Measurements from ENCODE around the gene SPTLC3.

Gene SPTLC3

GRCh38 chr20:13166437-13166836 is 157.7 kb downstream of the SPTLC3 start:
- no peaks in the 10 kb centered on the region for H3K4me1 Mint-ChIP-seq (ENCODE audit: low read depth)
- no peaks in the 10 kb centered on the region for H3K36me3 Mint-ChIP-seq (ENCODE audit: low read depth)

GRCh38 chr20:13169086-13169485 is 160.3 kb downstream of the SPTLC3 start:
- no peak overlapping the region for H3K4me3 Mint-ChIP-seq
- H3K27ac Mint-ChIP-seq: no peak overlapping the region
- intact Hi-C loops (cut with micrococcal nuclease): no loop called here
- H3K36me3 Mint-ChIP-seq (ENCODE audit: low read depth): no peaks in the 10 kb centered on the region
- no peaks in the 10 kb centered on the region for H3K9me3 Mint-ChIP-seq
- H3K27me3 Mint-ChIP-seq: no peaks in the 10 kb centered on the region
- H3K4me1 Mint-ChIP-seq (ENCODE audit: low read depth): no peaks in the 10 kb centered on the region

More at GRCh38 chr20:13166437-13166836, 157.7 kb downstream of the SPTLC3 start:
- intact Hi-C loops (cut with micrococcal nuclease): no loop called here
- no peak overlapping the region for H3K27ac Mint-ChIP-seq
- no peaks in the 10 kb centered on the region for H3K9me3 Mint-ChIP-seq
- no peaks in the 10 kb centered on the region for H3K27me3 Mint-ChIP-seq
- no peak overlapping the region for H3K4me3 Mint-ChIP-seq

- no peaks in the 10 kb centered on the region for H3K36me3 Mint-ChIP-seq (ENCODE audit: low read depth)
- intact Hi-C loops (cut with micrococcal nuclease): no loop called here
Observed at GRCh38 chr20:13170771-13171170, 162.0 kb downstream of the SPTLC3 start.

GRCh38 chr20:13173201-13173600 is 164.4 kb downstream of the SPTLC3 start:
- H3K27ac Mint-ChIP-seq: no peak overlapping the region
- H3K4me1 Mint-ChIP-seq (ENCODE audit: low read depth): no peaks in the 10 kb centered on the region
- intact Hi-C loops (cut with micrococcal nuclease): no loop called here
- no peak overlapping the region for H3K4me3 Mint-ChIP-seq
- no peaks in the 10 kb centered on the region for H3K27me3 Mint-ChIP-seq
- no peaks in the 10 kb centered on the region for H3K9me3 Mint-ChIP-seq
- H3K36me3 Mint-ChIP-seq (ENCODE audit: low read depth): no peaks in the 10 kb centered on the region

More at GRCh38 chr20:13170771-13171170, 162.0 kb downstream of the SPTLC3 start:
- no peaks in the 10 kb centered on the region for H3K9me3 Mint-ChIP-seq
- no peaks in the 10 kb centered on the region for H3K4me1 Mint-ChIP-seq (ENCODE audit: low read depth)
- H3K27ac Mint-ChIP-seq: no peak overlapping the region
- no peak overlapping the region for H3K4me3 Mint-ChIP-seq
- H3K27me3 Mint-ChIP-seq: no peaks in the 10 kb centered on the region

GRCh38 chr20:13174402-13174801 is 165.6 kb downstream of the SPTLC3 start:
- no peaks in the 10 kb centered on the region for H3K9me3 Mint-ChIP-seq
- intact Hi-C loops (cut with micrococcal nuclease): no loop called here
- H3K27me3 Mint-ChIP-seq: no peaks in the 10 kb centered on the region
- no peaks in the 10 kb centered on the region for H3K4me1 Mint-ChIP-seq (ENCODE audit: low read depth)
- no peak overlapping the region for H3K4me3 Mint-ChIP-seq
- no peaks in the 10 kb centered on the region for H3K36me3 Mint-ChIP-seq (ENCODE audit: low read depth)
- H3K27ac Mint-ChIP-seq: no peak overlapping the region

GRCh38 chr20:13180986-13181889 is 172.5 kb downstream of the SPTLC3 start:
- H3K36me3 Mint-ChIP-seq (ENCODE audit: low read depth): no peaks in the 10 kb centered on the region
- H3K27me3 Mint-ChIP-seq: no peaks in the 10 kb centered on the region
- intact Hi-C loops (cut with micrococcal nuclease): no loop called here
- no peaks in the 10 kb centered on the region for H3K4me1 Mint-ChIP-seq (ENCODE audit: low read depth)
- no peak overlapping the region for H3K27ac Mint-ChIP-seq
- H3K9me3 Mint-ChIP-seq: peaks cover 2% of the 10 kb centered on the region
- H3K4me3 Mint-ChIP-seq: no peak overlapping the region

- intact Hi-C loops (cut with micrococcal nuclease): no loop called here
- Mint-ChIP-seq H3K4me3 (no peak overlapping the region), H3K4me1 (ENCODE audit: low read depth) (no peaks in the 10 kb centered on the region), H3K27me3 (no peaks in the 10 kb centered on the region), H3K27ac (no peak overlapping the region), H3K9me3 (peaks cover 14% of the 10 kb centered on the region), H3K36me3 (ENCODE audit: low read depth) (no peaks in the 10 kb centered on the region)
Observed at GRCh38 chr20:13183005-13183404, 174.2 kb downstream of the SPTLC3 start.

GRCh38 chr20:13186043-13186774 is 177.4 kb downstream of the SPTLC3 start:
- Mint-ChIP-seq H3K9me3 (peaks cover 14% of the 10 kb centered on the region), H3K4me1 (ENCODE audit: low read depth) (no peaks in the 10 kb centered on the region), H3K27ac (no peak overlapping the region), H3K27me3 (no peaks in the 10 kb centered on the region), H3K36me3 (ENCODE audit: low read depth) (no peaks in the 10 kb centered on the region), H3K4me3 (no peak overlapping the region)
- intact Hi-C loops (cut with micrococcal nuclease): no loop called here

- Mint-ChIP-seq H3K4me1 (ENCODE audit: low read depth) (no peaks in the 10 kb centered on the region), H3K36me3 (ENCODE audit: low read depth) (no peaks in the 10 kb centered on the region), H3K9me3 (peaks cover 14% of the 10 kb centered on the region), H3K27me3 (no peaks in the 10 kb centered on the region), H3K27ac (no peak overlapping the region), H3K4me3 (no peak overlapping the region)
- intact Hi-C loops (cut with micrococcal nuclease): no loop called here
Observed at GRCh38 chr20:13187899-13188298, 179.1 kb downstream of the SPTLC3 start.

GRCh38 chr20:13199279-13199678 is 190.5 kb downstream of the SPTLC3 start:
- Mint-ChIP-seq H3K36me3 (ENCODE audit: low read depth) (no peaks in the 10 kb centered on the region), H3K4me1 (ENCODE audit: low read depth) (no peaks in the 10 kb centered on the region), H3K4me3 (no peak overlapping the region), H3K27ac (no peak overlapping the region), H3K27me3 (no peaks in the 10 kb centered on the region), H3K9me3 (peaks cover 8% of the 10 kb centered on the region)
- intact Hi-C loops (cut with micrococcal nuclease): no loop called here

GRCh38 chr20:13200767-13201500 is 192.2 kb downstream of the SPTLC3 start:
- Mint-ChIP-seq H3K4me1 (ENCODE audit: low read depth) (no peaks in the 10 kb centered on the region), H3K4me3 (no peak overlapping the region), H3K27me3 (no peaks in the 10 kb centered on the region), H3K36me3 (ENCODE audit: low read depth) (no peaks in the 10 kb centered on the region), H3K27ac (no peak overlapping the region), H3K9me3 (peaks cover 8% of the 10 kb centered on the region)
- intact Hi-C loops (cut with micrococcal nuclease): no loop called here

- H3K4me3 Mint-ChIP-seq: no peak overlapping the region
- no peak overlapping the region for H3K27ac Mint-ChIP-seq
- intact Hi-C loops (cut with micrococcal nuclease): no loop called here
- H3K27me3 Mint-ChIP-seq: no peaks in the 10 kb centered on the region
- no peaks in the 10 kb centered on the region for H3K36me3 Mint-ChIP-seq (ENCODE audit: low read depth)
- no peaks in the 10 kb centered on the region for H3K4me1 Mint-ChIP-seq (ENCODE audit: low read depth)
- peaks cover 8% of the 10 kb centered on the region for H3K9me3 Mint-ChIP-seq
Observed at GRCh38 chr20:13202565-13202964, 193.8 kb downstream of the SPTLC3 start.

GRCh38 chr20:13205425-13205824 is 196.7 kb downstream of the SPTLC3 start:
- intact Hi-C loops (cut with micrococcal nuclease): no loop called here

More at GRCh38 chr20:13205425-13205824, 196.7 kb downstream of the SPTLC3 start:
- H3K27me3 Mint-ChIP-seq: no peaks in the 10 kb centered on the region
- H3K27ac Mint-ChIP-seq: no peak overlapping the region
- peaks cover 8% of the 10 kb centered on the region for H3K9me3 Mint-ChIP-seq
- no peaks in the 10 kb centered on the region for H3K4me1 Mint-ChIP-seq (ENCODE audit: low read depth)
- H3K36me3 Mint-ChIP-seq (ENCODE audit: low read depth): no peaks in the 10 kb centered on the region
- no peak overlapping the region for H3K4me3 Mint-ChIP-seq

Measured in dendritic cell treated with granulocyte-macrophage colony-stimulating factor and Interleukin-4, amounts not matched to agents 40 ng/mL and 50 ng/mL, for 4 days (primary cell).